Adrenal gland (tissue), 12 donors: ENCODE data around the gene SLC28A1. TPM values are rescaled to one million over a fixed set of nuclear protein-coding genes. Genes with fewer than 3 reads are reported as not detected.

Experiments
- DNase-seq, 7 donors: peaks; one replicate each; pipeline ENCODE4 v3.0.0-alpha.2; 2019 to 2020
- H3K27ac ChIP-seq, 5 donors: fragments of 200-600 bp; sonication (generic) in 4 of 5; 1 replicate in 3 of 5; 2 replicates in 2 of 5; pipeline versions ENCODE4 v1.5.1 to v1.8.0; 2016 to 2020; ENCODE audit warnings: mild to moderate bottlenecking in 1 of 5
- H3K27me3 ChIP-seq: fragments of 200-600 bp; 2 replicates; pipeline ENCODE4 v1.8.0; 2021
- H3K36me3 ChIP-seq, 2 donors: fragments of 200-600 bp; replicated peaks in 1 of 2; 1 replicate in 1 of 2; 2 replicates in 1 of 2; pipeline versions ENCODE4 v1.5.1 to v1.8.0; 2018 to 2022
- H3K4me1 ChIP-seq, 2 donors: fragments of 200-600 bp; replicated peaks in 1 of 2; 1 replicate in 1 of 2; 2 replicates in 1 of 2; pipeline versions ENCODE4 v1.5.1 to v1.8.0; 2018 to 2021
- H3K4me3 ChIP-seq, 4 donors: fragments of 200-600 bp; sonication (generic) in 3 of 4; one replicate each; pipeline ENCODE4 v1.5.1; 2016 to 2018
- H3K9me3 ChIP-seq, 3 donors: fragments of 200-600 bp; sonication (generic) in 1 of 3; replicated peaks in 1 of 3; 1 replicate in 2 of 3; 2 replicates in 1 of 3; pipeline versions ENCODE4 v1.5.1 to v1.8.0; 2016 to 2021
- POLR2A ChIP-seq, 2 donors: fragments of 450-650 bp; IDR thresholded peaks; one replicate each; pipeline ENCODE4 v1.6.1; 2017; ENCODE audit warnings: antibody characterized with exemption in 2 of 2, mild to moderate bottlenecking in 2 of 2, moderate library complexity in 1 of 2
- WGBS, 4 donors: extraction: QIAGEN DNeasy Blood & Tissue Kit in 2 of 4; methylation state at CpG; one replicate each; pipeline versions ENCODE4 v1.1.5 to v1.1.7; 2013 to 2017; 5-methylcytosine and 5-hydroxymethylcytosine counted together
- intact Hi-C, 2 donors: fragments of 100-400 bp; cut with DNase I; formaldehyde crosslinking; loops; one replicate each; pipeline versions ENCODE4 v1.14.1 to v1.15.0; 2022 to 2023
- polyA plus RNA-seq, 3 donors: library from polyadenylated mRNA; stranded (reverse); fragments of 200-250 nt in 2 of 3; fragments of 350-450 nt in 1 of 3; fragmentation: Illumina TruSeq in 1 of 3; extraction: RNeasy Lipid Tissue Mini Kit (QIAGEN cat#74804) in 1 of 3; gene quantifications; one replicate each; pipeline ENCODE4 v1.2.3, GENCODE V29; 2013 to 2014
- total RNA-seq, 9 donors: library from RNA; depleted of rRNA in 4 of 9; stranded (reverse); fragments of >200 nt in 4 of 9; fragments of 120-200 nt in 1 of 9; fragmentation: NEBNext Ultra II Directional in 1 of 9; extraction: Animal tissue kit (Norgen Biotek cat#: 25700) in 1 of 9; gene quantifications; one replicate each; pipeline versions ENCODE4 v1.1.0 to v1.2.4, GENCODE V29; 2013 to 2023
- TF ChIP-seq, protein P1 (sequence below), 6 experiments: fragments of 450-650 bp in 4 of 6; fragments of 200-600 bp in 2 of 6; sonication (generic) in 1 of 6; IDR thresholded peaks; 1 replicate in 5 of 6; 2 replicates in 1 of 6; pipeline versions ENCODE4 v1.5.1 to v1.8.0; 2016 to 2021; ENCODE audit warnings: antibody characterized with exemption in 6 of 6, mild to moderate bottlenecking in 2 of 6, moderate library complexity in 1 of 6
- donor health status: healthy with polysubstance abuse.
- donor health status: Bipolar disorder and iron deficiency.
- donor health status: DM: yes; HTN: yes; CAD: no.
- donor health status: DM: no; HTN: no; CAD: no.
- donor health status: DM: no; HTN: no; CAD: no.
- donor health status: DM: yes; HTN: yes; CAD: no.

SLC28A1 gene
- total and polyA plus RNA-seq, 12 donors: 0.03 to 0.19 (median 0.11) TPM; not detected in 4

DNA sequence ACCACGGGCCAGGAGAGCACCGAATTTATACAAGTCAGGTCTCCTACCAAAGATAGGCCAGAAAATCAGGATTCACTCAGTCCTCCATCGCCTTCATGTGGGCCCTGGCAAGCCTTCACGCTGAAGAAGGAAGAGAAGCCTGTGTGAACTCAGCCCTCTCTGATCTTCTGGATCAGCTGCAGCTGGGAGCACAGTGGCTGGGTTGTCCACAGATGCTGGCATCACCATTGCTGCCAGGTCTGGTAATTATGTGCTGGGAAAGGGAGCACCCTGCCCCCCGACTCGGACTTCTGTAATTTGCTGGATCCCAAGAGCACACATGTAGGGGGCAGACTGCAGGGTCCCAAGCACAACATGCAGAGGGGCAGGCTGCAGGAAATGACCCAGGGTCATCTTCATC lies 84.8 kb downstream of the SLC28A1 start:
- intact Hi-C loops: loop anchor here in 1 of 2 donors (10.0 kb wide), 1 partner anchor 196 kb away; no protein-coding TSS in a partner anchor
- 60 to 83% (median 64%) methylated on average over 4 to 6 of the region's 6 CpGs for WGBS, 4 donors
- TF ChIP-seq, protein P1, sequence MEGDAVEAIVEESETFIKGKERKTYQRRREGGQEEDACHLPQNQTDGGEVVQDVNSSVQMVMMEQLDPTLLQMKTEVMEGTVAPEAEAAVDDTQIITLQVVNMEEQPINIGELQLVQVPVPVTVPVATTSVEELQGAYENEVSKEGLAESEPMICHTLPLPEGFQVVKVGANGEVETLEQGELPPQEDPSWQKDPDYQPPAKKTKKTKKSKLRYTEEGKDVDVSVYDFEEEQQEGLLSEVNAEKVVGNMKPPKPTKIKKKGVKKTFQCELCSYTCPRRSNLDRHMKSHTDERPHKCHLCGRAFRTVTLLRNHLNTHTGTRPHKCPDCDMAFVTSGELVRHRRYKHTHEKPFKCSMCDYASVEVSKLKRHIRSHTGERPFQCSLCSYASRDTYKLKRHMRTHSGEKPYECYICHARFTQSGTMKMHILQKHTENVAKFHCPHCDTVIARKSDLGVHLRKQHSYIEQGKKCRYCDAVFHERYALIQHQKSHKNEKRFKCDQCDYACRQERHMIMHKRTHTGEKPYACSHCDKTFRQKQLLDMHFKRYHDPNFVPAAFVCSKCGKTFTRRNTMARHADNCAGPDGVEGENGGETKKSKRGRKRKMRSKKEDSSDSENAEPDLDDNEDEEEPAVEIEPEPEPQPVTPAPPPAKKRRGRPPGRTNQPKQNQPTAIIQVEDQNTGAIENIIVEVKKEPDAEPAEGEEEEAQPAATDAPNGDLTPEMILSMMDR (IDR thresholded peaks at IDR 0.05): no peak

DNA sequence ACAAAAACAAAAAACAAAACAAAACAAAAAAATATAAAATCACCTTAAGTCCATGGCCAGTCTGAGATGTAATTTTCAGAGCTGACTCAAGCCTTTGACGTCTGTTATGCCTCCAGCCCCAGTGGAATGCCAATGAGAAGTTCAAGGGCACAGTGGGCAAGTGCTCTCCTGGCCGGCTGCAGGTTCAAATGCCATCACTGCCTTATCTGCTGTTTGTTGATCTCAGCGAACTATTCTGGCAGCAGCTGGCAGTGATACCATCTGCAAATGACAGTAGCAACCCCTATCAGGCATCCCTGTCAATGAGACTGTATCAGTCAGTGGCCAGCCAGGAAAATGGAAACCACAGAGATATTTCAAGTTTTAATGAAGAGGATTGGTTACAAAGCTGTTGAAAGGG lies 86.4 kb downstream of the SLC28A1 start:
- Histone ChIP-seq H3K27ac (peak overlapping the region in 3 of 5 donors; percentile 34 to 85 (median 75)), H3K9me3 (no peaks in the 10 kb centered on the region), H3K27me3 (no peaks in the 10 kb centered on the region), H3K4me1 (peaks cover 6 to 11% of the 10 kb centered on the region in 2 donors), H3K4me3 (no peak overlapping the region), H3K36me3 (no peaks in the 10 kb centered on the region)
- TF ChIP-seq, protein P1 (IDR thresholded peaks at IDR 0.05): no peak
- no peak for TF ChIP-seq POLR2A (IDR thresholded peaks at IDR 0.05)
- intact Hi-C loops: no loop called here
- peak; percentile 74 to 90 (median 87) for DNase-seq
- 16 to 60% (median 41%) methylated on average over 3 of the region's 3 CpGs for WGBS, 4 donors

More for the DNA sequence above, 84.8 kb downstream of the SLC28A1 start:
- H3K4me3 ChIP-seq: no peak overlapping the region
- H3K9me3 ChIP-seq: no peaks in the 10 kb centered on the region
- H3K36me3 ChIP-seq: no peaks in the 10 kb centered on the region
- peak in 3 of 7 donors; percentile 7 to 31 (median 10) for DNase-seq
- peaks cover 6 to 11% of the 10 kb centered on the region in 2 donors for H3K4me1 ChIP-seq
- no peak overlapping the region for H3K27ac ChIP-seq
- H3K27me3 ChIP-seq: no peaks in the 10 kb centered on the region

DNA sequence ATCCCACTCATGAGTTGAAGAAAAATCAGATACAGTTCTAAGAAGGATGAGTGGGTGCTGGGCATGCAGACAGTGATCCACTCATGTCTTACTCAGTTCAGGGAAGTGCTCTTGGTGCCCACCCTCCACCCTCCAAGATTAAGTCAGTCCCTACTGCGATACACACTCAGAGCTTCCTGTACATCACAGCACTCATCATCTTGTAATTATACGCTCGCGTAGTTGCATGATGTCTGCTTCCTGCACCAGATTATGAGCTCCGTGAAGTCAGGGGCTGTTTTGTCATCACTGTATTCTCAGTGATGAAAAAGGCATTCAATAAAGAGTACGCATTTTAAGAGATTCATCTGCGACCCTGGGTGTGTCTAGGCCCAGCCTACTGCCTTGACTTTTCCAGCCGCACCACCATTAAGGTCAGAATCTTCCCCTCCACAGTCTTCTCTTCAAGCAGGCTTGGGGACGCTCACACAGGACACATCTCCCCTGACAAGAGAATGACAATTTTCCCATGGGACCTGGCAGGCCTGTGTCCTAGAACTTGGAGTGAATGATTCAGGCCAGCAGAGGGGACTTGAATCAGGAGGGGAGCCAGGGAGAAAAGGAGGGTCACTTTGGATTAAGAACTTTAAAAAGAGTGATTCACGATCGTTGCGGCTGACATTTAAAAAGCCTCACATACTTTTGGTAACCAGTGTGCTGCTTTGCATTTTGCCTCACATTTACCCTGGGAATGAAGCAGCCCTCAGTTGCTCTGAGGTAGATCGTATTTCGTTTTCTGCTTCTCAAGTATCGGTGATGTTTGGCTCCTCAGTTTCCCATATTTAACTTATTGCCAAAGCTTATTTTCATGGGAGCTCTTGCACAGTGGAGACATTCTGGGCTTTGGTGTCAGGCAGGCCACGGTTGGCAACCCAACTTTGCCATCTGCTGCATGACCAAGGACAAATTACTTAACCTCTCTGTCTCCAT lies 89.3 kb downstream of the SLC28A1 start:
- Histone ChIP-seq H3K27ac (peak overlapping the region in 2 of 5 donors; percentile 0 to 30), H3K27me3 (no peaks in the 10 kb centered on the region), H3K4me3 (no peak overlapping the region), H3K4me1 (peaks cover 6 to 11% of the 10 kb centered on the region in 2 donors), H3K9me3 (no peaks in the 10 kb centered on the region), H3K36me3 (no peaks in the 10 kb centered on the region)
- DNase-seq: peak in 3 of 7 donors; percentile 13 to 43 (median 14)
- 74 to 82% (median 79%) methylated on average over 16 of the region's 16 CpGs for WGBS, 4 donors
- TF ChIP-seq POLR2A (IDR thresholded peaks at IDR 0.05): no peak
- TF ChIP-seq, protein P1 (IDR thresholded peaks at IDR 0.05): no peak
- intact Hi-C loops: no loop called here

DNA sequence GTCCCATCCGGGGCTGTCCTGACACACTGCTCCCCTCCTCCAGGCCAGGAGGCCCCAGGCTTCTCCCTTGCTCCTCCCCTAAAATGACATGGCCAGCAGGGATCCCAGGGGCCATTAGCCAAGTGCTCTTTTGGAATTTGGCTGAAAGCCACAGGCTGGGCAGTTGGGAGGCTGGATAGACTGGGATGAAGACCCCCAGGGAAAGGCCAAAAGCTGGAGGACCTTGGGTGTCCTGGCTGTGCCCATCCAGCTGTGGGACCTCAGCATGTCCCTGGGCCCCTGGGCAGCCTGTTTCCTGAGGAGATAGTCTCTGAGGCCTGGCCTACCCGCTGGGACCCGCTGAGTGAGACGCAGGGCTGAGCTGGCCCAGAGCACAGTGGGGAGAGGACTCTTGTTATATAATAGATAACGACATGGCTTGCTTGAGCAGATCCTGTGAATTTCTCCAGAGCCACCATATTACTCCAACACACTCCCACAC lies 91.4 kb downstream of the SLC28A1 start:
- Histone ChIP-seq H3K27me3 (no peaks in the 10 kb centered on the region), H3K27ac (no peak overlapping the region), H3K9me3 (no peaks in the 10 kb centered on the region), H3K4me1 (peaks cover 7 to 13% of the 10 kb centered on the region in 2 donors), H3K36me3 (no peaks in the 10 kb centered on the region), H3K4me3 (no peak overlapping the region)
- TF ChIP-seq, protein P1 (IDR thresholded peaks at IDR 0.05): no peak
- no peak for TF ChIP-seq POLR2A (IDR thresholded peaks at IDR 0.05)
- intact Hi-C loops: no loop called here
- 78 to 86% (median 80%) methylated on average over 4 to 5 of the region's 5 CpGs for WGBS, 4 donors
- peak in 2 of 7 donors; percentile 18 to 21 for DNase-seq
